HG03280 (cell line): ENCODE data around the gene TCN1.
"Not testable (repeated sequence)": the region's sequence is repeated elsewhere in the genome, so short reads cannot be mapped to it uniquely, and the experiment has no call there.

Source experiments
- ATAC-seq: cut with Tn5 transposase; IDR thresholded peaks from one replicate; pipeline ENCODE4 v1.9.1; 2021; ENCODE audit warnings: mild to moderate bottlenecking, moderate library complexity; ENCODE audit not compliant: unreplicated experiment

The TCN1 gene, protein sequence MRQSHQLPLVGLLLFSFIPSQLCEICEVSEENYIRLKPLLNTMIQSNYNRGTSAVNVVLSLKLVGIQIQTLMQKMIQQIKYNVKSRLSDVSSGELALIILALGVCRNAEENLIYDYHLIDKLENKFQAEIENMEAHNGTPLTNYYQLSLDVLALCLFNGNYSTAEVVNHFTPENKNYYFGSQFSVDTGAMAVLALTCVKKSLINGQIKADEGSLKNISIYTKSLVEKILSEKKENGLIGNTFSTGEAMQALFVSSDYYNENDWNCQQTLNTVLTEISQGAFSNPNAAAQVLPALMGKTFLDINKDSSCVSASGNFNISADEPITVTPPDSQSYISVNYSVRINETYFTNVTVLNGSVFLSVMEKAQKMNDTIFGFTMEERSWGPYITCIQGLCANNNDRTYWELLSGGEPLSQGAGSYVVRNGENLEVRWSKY

GRCh38 chr11:59866397-59866796, at the start of gene TCN1:
TCN1 (minus strand) TSS chr11:59866487; CDS start chr11:59866470, 17 bp downstream.
- ATAC-seq: no peak

- ATAC-seq: not testable (repeated sequence)
Measured at GRCh38 chr11:59903569-59903968, 37.3 kb upstream of the TCN1 start.

DNA sequence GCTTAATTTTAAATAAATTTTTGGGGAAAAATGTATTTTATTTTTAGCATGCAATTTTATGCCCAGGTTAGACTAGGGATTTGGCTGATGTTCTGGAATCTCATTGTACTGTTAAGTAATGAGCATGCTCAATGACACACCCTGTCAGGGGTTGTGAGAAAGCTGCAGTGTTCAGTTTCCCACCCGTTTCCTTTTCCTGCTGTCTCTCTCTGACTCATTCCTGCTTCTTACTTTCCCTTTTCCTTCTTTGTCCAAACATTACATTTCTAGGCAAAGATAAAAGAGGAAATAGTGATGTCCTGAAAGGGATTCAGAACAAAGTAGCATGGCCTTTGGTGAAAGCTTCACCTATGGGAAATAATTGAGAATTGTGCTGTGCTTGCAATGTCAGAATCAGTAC, 35.0 kb upstream of the TCN1 start:
- ATAC-seq: no peak

DNA sequence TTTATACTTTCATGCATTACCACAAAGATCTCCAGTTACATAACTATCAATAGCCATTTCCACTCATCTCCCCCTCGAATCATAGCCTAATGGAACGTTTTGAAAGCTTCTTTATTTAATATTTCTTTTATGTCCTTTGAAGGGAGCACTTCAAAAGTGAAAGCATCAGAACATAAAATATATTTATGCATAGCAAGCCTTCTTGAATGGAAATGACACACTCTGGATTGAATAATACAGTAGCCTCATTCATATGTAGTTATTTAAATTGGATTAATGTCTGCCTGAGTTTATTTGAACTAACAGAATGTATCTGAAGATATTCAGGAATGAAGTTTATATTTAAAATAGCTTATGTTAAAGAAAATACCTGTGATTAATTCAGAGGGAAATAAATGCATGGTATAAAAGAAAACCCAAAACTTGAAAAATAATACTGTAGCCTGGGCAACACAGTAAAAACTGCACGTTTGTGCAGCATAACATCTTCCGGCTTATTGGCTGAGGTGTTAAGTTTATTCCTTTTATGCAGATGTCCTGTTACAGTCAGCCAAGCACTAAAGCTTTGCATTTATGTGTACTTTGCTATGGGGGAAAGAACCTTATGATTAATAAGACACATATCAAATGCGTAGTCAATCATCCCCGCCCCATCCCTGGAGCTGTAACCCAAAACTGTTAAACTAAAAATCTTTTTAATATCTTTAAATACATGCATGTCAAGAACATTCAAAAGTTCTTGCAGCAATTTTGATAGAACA, 34.3 kb upstream of the TCN1 start:
- no peak for ATAC-seq

DNA sequence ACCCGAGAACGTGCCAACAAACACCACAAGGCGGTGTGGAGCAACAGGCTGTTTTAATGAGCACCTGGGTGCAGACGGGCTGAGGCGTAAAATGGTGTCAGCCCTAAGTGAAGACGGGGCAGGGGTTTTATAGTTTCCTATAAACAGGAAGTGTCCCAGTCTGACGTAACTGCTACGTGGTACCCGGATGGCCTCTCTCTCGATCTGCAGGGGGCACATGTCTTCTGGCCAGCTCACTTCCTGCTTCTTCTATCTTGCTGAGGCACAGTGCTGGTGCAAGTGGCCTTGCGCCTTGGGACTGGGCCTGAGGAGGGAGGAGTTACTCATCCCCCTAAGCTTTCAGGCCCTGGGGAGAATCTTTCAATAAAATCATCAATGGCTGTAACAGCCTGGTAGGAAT, 33.2 kb upstream of the TCN1 start:
- no peak for ATAC-seq

DNA sequence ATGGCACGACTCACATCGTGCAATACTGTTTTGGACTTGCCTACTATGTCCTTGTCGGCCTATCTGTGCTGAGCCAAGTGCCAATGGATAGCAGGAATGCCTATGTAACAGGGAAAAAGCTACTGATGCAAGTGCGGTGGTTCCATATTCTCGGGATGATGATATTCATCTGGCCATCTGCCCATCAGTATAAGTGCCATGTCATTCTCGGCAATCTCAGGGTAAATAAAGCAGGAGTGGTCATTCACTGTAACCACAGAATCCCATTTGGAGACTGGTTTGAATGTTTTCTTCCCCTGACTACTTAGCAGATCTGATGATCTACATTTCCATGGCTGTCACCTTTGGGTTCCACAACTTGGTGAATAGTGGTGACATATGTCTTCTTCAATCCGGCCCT, 32.4 kb upstream of the TCN1 start:
- ATAC-seq: no peak

DNA sequence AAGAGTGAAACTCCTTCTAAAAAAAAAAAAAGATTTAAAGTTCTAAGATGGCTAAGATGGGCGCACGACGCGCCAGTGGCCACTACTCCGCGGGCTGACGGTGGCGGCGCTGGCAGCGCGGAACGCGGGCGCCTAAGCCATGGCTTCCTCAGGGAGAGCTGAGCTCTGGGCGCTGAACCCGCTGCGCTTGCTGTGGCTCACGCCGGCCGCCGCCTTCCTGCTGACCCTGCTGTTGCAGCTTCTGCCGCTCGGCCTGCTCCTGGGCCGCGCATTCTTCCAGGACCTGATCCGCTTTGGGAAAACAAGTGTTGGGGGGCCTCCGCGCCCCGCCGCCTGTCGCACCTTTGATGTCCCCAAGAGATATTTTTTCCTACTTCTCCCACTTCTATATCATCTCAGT, 31.8 kb upstream of the TCN1 start:
- ATAC-seq: no peak

DNA sequence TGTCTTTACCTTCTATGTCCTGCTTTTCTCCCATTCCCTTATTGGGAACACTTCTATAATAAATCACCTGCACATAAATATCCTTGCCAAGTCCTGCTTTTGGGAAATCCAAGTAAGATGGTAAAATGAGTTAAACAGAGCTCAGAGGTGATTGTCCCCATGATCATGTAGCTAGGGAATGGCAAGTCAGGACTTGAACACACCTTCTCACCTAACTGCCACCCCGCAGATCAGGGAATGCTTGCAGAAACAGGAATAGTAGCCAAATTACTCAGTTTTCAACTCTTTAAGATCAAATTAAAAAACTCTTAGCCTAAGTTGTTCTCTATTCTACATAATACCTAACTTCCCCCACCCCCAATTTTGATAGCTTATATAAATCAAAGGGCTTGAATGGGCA, 28.3 kb upstream of the TCN1 start:
- no peak for ATAC-seq

DNA sequence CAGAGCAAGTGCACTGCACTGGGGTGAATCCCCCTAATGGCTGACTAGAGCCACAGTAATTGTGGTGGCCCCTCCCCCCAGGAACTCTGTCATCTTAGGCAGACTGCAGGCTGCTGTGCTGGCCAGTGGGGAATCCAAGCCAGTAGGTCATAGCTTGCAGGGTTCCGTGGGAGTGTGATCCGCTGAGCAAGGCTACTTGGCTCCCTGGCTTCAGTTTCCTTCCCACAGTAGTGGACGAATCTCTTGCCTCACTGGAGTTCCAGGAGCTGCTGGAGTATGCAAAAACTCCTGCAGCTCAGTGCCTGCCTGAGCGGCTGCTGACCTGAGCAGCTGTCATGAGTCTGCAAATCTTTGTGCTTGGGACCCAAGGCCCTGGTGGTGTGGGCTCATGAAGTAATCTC, 25.5 kb upstream of the TCN1 start:
- ATAC-seq: no peak

DNA sequence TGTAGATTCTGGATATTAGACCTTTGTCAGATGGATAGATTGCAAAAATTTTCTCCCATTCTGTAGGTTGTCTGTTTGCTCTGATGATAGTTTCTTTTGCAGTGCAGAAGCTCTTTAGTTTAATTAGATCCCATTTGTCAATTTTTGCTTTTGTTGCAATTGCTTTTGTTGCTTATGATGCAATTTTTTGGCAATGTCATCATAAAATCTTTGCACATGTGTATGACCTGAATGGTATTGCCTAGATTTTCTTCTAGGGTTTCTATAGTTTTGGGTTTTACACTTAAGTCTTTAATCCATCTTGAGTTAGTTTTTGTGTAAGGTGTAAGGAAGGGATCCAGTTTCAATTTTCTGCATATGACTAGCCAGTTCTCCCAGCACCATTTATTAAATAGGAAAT, 20.9 kb upstream of the TCN1 start:
- not testable (repeated sequence) for ATAC-seq

DNA sequence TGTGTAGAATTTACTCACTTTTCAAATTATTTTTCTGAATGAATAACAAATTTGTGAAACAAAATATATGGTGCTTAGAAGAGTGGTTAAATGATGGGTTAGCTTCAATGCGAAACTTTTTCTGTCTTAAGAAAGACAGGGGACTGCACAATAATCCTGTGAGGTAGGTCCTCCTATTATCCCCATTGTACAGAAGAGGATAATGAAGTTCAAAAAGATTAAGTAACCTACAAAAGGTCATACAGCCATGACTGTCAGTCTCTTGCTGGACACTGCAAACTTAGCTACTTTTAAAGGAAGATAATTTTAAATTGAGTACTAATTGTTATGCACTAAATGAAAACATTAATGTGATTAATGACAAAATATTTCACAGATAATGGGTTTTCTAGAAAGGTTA, 17.3 kb upstream of the TCN1 start:
- no peak for ATAC-seq

DNA sequence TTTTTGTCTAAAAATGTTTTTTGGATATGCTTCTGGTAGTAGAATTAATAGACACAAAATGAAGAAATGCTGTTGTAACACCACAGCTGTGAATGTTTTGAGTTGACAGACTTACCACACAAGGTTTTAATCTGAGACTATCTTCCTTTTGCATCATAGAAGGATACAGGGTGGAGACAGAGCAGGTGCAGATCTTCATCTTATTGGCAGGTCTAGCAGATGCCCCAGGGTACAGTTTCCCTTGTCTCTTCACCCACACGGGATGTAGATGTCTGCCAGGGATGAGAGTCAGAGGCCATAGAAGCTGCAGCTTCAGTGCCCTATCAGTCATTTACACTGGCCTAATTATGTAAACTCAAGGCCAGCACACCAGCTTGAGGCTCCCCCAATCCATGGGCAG, 13.3 kb upstream of the TCN1 start:
- no peak for ATAC-seq

DNA sequence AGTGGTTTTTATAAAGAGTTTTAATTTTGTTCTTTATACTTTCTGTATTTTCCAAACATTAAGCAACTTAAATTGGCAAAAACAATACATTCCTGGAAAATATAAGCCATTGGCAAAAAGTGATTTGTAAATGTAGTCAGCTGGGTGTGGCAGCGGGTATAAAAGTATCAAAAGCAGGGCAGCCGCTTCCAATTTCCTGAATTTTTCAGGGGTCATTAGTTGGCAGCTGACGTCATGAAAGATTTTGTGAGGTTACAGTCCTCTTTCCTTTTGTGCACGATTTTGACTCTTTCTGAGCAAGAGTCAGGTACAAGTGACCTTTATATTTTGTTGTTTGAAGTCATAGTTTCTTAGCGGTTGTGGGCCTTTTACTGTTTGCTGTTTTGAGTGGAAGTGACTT, 12.3 kb upstream of the TCN1 start, which contains the start of gene OOSP3:
TSS of gene OOSP3 (plus strand) at position 208 of the 400 bp plus-strand sequence. CDS start at position 235, 27 bp downstream.
- ATAC-seq: no peak

DNA sequence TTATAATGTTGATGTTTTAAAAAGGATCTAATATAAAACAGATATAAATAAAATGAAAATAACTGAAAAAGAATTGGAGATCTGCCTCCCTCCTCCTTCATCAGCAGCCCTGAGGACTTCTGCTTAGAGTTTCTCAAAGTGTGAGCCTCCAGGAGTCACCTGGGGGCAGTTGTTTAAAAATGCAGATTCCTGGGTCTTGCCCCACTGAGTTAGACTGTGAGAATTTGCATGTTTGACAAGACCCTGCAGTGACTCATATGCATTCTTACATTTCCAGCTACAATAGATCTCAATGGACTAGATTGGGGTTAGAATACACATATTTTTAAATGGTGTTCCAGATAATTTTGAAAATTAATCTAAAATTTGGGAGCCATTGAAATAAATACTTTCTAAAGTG, 11.5 kb upstream of the TCN1 start:
- no peak for ATAC-seq

DNA sequence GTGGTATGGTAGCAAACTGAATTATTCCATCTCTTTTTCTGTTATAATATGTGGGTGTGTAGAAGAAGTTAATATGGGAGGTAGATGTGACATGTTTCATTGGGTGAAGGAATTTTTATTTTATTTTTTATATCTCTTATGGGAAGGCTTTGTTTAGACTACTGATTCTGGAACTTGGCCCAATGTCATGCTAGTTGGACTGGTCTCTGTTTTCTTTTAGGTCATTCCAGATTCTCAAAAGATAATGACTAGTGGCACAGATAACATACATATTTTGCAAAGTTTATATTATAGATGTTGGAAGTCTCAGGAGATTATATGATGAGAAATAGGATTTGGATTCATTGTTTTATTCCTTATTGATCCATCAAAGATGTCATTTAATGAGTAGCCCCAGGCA, 11.0 kb upstream of the TCN1 start:
- no peak for ATAC-seq

DNA sequence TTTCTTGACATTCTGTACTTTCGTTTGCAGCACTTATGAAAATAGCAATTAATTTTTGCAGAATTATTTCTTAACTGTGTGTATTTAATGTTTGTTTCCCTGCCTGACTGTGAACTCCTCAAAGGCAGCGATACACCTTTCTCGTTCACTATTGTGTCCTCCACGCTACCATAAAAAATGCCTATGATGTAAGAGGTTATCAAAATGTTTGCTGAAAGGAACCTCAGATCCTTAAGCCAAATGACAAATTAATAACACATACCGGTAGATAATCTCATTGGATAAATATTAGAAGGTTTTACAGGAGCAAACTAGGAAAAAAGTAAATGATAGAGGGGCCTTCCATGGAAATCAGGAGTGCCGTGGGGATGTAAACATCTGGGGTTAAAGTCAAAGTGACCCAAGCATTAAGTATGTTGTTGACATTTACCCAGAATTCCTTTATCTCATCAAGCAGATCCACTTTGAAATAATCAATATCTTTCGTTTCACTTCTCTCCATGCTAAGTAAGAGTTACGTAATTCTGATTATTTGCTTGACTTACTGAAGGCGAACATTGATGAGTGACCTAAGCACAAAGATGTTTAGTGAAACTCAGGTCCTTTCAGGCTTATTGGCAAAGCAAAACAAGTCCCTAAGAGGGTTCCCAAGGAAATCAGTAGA, 9.7 kb upstream of the TCN1 start:
- ATAC-seq: no peak

GRCh38 chr11:59872076-59872475, 5.8 kb upstream of the TCN1 start:
- no peak for ATAC-seq

- no peak for ATAC-seq
Measured at GRCh38 chr11:59867946-59868345, 1.7 kb upstream of the TCN1 start.

- no peak for ATAC-seq
Measured at GRCh38 chr11:59866836-59867235, 549 bp upstream of the TCN1 start.

DNA sequence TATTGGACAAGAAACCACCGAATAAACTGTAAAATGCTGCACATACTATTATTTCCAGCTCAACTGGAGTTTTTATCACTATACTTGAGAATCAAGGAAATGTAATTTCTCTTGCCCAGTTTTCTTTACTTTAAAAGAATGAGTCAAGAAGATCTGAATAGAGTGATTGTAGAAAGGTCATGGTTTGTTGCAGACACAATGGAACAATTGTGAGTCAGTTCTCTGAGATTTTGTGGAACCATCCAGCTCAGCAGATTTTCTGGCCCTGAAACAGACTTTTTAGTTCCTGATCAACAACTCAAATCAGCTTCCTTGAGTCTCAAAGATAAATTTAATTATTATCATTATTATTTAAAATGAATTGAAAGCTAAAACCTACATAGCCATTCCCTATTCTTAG, 1.3 kb downstream of the TCN1 start:
- no peak for ATAC-seq

DNA sequence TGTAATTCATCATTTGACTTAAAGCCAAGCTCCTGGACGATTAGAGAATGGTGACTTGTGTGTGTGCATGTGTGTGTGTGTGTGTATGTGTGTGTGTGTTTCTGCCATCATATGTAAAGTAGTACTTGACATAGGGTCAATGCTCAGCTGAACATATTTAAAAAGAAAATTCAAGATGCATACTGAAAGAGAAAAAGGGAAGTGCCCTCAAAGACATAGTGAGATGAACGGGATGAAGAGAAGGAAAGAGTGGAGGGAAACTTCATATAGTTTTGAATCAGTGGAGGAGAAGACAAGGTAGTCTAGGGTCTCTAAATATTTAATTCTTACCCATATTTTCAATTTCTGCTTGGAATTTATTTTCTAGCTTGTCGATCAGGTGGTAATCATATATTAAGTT, 4.0 kb downstream of the TCN1 start:
- no peak for ATAC-seq

- no peak for ATAC-seq
Measured at GRCh38 chr11:59859673-59860072, 6.6 kb downstream of the TCN1 start.
